Hindlimb muscle (tissue), 1 donor: Measurements from ENCODE around the gene TOX4. TPM values are rescaled to one million over a fixed set of nuclear protein-coding genes. Genes with fewer than 3 reads are reported as not detected.
"Not testable (repeated sequence)": the region's sequence is repeated elsewhere in the genome, so short reads cannot be mapped to it uniquely, and the experiment has no call there.

Experiments
- DNase-seq: peaks from one replicate; pipeline ENCODE4 v3.0.0-alpha.2; 2013
- polyA plus RNA-seq: library from polyadenylated mRNA; unstranded; fragments of 120-200 nt; gene quantifications from one replicate; pipeline ENCODE4 v1.2.1, GENCODE V29; 2013; ENCODE audit not compliant: insufficient read length

Gene TOX4
- polyA plus RNA-seq, 1 donor, result 47.0 TPM

DNA sequence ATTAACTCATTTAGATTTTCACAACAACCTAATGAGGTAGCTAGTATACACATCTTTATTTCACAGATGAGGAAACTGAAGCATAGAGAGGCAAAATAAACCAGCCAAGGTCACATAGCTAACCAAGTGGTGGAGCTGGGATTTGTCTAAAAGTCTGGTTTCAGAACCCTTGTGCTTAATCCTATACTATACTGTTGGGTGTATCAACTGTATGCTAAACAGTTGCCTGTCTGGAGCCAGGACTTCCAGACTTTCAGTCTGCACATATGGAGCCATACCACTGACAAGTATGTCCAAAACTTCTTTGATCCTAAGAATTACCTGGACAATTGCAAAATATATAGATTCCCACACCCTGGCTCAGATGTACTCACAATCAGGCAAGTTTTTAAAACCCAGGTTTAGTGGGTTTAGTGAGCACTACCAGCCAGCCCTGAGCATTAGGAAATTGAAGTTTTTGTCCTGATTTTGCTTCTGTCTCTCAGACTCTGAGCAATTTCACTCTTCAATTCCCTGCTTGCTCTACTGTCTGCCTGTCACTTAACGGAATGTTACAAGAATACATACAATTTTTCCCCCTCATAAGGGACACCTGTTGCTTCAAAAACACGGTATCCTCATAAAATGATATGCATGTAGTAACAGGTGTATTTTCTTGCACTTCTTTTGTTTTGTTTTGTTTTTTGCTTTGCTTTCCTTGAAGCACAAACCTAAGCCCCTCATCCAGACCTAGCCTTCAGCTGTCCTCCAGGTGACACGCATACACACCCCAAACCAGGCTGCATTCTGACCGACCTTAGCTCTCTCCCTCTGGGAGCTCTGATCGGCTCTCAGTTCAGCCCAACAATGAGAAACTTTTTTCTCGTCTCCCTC lies 58.8 kb downstream of the TOX4 start:
- no peak for DNase-seq

DNA sequence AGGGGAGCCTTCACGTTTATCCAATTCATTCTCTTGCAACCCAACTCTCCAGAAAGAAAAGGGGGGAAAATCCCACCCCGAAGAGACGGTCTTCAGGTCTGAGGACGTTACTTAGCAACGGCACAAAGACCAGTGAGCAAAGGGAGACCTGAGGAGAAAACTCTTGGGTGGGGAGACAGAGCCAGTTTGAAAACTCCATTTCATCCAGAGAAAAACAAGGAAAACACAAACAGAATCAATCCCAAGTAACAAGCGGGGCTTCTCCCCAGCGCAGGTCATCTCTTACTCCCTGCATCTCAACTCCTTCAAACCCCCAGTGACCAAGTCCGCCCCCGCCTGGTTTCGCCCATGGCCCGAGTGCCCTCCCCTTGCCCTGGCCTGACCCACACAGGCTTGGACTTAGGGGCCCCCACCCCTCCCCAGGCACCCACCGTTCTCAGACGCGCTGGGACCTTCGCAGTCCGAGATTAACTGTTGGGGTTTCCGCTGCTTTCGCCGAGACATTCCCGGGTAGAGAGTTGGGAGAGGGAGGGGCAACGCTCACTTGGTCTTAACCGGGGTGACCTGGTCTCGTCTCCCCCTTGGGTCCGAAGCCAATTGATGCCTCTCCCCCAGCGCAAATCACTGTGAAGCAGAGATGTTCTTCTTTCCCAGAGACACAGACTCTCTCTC lies 59.6 kb downstream of the TOX4 start:
- no peak for DNase-seq

DNA sequence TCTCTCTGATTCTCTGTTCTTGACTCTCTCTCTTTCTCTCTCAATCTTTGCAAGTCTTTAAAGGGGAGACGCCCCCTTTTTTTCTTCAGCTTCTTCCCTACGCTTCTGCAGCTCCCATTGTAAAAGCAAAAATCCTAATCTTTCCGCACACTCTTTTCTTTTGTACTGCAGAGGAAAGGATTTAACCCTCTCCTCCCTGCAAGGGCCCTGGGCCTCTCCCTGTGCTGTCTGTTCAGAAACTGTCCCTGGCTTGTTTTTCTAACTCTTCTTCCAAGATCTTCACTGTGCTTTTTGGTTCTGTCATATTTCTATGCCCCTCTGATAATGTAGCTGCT lies 60.1 kb downstream of the TOX4 start:
- no peak for DNase-seq

DNA sequence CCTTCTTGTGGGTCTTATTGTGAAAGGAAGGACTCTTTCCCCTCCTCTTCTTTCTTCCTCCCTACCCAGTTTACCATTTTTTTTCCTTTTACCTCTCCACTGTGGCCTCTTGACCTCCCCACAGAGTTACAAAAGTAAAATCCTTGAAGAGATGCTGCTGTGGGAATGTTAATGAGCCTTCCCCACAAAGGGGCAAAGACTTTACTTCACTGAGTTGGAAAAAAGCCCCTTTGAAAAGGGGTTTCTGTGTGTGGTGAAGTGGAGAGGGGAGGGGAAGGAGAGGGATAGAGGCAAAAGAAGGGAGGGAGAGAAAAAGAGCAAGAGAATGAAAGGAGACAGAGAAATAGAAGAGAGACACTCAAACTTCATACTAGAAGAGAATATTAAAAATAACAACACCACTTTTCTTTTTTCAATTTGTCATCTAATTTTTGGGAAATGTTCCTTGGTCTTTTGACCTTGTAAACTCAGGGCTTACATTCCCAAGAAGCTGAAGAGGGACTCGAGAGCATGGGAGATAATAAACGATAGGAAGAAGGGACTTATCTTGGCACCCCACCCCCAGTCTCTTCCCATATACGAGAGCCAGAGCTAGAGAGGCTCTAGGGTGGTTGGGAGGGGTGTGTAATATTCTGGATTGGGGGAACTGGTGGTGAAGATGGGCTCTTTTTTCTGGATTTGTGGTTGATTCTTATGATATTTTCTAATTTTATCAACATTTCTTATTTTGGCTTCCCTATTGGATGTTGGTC lies 62.4 kb downstream of the TOX4 start:
- no peak for DNase-seq

DNA sequence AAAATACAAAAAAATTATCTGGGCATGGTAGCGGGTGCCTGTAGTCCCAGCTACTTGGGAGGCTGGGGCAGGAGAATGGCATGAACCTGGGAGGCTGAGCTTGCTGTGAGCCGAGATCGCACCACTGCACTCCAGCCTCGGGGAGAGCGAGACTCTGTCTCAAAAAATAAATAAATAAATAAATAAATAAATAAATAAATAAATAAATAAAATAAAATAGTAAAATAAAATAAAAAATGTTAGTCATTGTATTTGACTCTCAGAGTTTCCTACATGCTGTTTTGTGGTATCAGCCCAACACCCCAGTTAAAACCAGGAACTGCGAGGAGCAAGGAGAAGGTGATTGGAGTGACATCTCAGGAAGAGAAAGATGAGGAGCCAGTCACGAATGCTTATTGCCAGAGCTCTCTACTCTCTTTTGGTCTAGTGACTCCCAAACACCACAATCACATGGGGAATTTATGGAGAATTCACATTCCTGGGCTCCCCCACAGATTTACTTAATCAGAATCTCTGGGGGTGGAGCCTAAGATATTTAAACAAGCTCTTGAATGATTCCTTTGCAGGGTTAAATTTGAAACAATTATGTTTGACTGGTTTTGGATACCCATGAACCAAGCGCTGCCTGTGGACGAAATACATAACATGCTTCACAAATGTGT lies 64.5 kb downstream of the TOX4 start:
- DNase-seq, result no peak

DNA sequence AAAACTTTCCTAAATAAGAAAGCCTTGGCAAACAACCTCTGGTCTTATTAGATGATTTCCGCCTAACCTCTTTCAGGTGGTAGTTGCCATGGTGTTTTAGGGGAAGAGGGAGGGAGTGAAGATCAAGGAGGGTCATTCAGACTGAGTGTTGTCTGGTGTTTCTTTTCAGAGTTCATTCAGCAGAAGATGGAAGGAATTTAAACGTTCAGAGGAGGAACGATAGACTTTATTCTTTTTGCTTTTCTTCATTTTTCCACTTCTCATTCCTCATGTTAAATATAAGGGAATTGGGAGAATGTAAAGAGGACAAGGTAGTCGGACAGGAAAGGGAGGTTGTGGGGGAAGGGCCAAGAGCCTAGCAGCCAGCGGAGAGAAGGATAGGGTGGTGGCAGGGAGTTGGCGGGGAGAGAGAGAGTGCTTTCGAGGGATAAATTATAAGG lies 66.5 kb downstream of the TOX4 start:
- DNase-seq, result no peak

DNA sequence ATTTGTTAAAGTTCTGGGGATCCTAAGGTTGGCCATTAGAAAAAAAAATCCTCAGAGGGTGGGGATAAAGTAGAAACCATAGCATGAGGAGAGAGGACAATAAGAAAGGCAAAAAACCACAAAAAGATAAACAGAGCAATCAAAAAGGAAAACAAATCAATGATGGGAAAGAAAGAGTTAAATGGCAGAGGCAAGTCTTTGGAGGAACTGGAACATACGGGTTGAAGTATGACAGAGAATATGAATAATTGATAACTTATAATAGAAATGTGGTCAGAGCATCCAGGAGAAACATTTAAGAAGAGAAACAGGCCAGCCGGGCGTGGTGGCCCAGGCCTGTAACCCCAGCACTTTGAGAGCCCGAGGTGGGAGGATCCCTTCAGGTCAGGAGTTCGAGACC lies 67.0 kb downstream of the TOX4 start:
- DNase-seq, result no peak

DNA sequence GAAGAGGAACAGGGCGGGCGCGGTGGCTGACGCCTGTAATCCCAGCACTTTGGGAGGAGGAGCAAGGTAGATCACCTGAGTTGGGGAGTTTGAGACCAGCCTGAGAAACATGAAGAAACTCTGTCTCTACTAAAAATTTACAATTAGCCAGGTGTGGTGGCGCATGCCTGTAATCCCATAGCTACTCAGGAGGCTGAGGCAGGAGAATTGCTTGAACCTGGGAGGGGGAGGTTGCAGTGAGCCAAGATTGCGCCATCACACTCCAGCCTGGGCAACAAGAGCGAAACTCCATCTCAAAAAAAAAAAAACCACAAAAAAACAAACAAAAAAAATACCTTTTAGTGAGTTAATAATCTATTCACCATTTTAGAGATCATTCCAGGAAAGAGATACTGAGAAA lies 67.6 kb downstream of the TOX4 start:
- not testable (repeated sequence) for DNase-seq

Other genes starting within 250 kb of the TOX4 start
- gene HNRNPC, start 207.8 kb upstream of the TOX4 start, polyA plus RNA-seq, result 398 TPM
- gene RPGRIP1, start 197.1 kb upstream of the TOX4 start, polyA plus RNA-seq, result 1.2 TPM
- gene SUPT16H, start 93.2 kb upstream of the TOX4 start, polyA plus RNA-seq, result 68.4 TPM
- 44.8 TPM for gene CHD8, start 21.1 kb upstream of the TOX4 start, polyA plus RNA-seq
- 21.8 TPM for gene RAB2B, start 236 bp upstream of the TOX4 start, polyA plus RNA-seq
- gene METTL3, start 34.1 kb downstream of the TOX4 start, polyA plus RNA-seq, result 43.7 TPM
- 11.9 TPM for gene SALL2, start 49.2 kb downstream of the TOX4 start, polyA plus RNA-seq
- not detected for gene OR10G3, start 102.9 kb downstream of the TOX4 start, polyA plus RNA-seq
- not detected for gene OR10G2, start 157.7 kb downstream of the TOX4 start, polyA plus RNA-seq
- gene OR4E2, start 176.6 kb downstream of the TOX4 start, polyA plus RNA-seq, result not detected
- gene OR4E1, start 196.6 kb downstream of the TOX4 start, polyA plus RNA-seq, result not detected